HG03565 (cell line): Measurements from ENCODE around the gene ERC2.

Experiments
- ATAC-seq: cut with Tn5 transposase; IDR thresholded peaks from one replicate; pipeline ENCODE4 v1.9.1; 2021; ENCODE audit warnings: mild to moderate bottlenecking, moderate library complexity; ENCODE audit not compliant: unreplicated experiment

Gene ERC2

DNA sequence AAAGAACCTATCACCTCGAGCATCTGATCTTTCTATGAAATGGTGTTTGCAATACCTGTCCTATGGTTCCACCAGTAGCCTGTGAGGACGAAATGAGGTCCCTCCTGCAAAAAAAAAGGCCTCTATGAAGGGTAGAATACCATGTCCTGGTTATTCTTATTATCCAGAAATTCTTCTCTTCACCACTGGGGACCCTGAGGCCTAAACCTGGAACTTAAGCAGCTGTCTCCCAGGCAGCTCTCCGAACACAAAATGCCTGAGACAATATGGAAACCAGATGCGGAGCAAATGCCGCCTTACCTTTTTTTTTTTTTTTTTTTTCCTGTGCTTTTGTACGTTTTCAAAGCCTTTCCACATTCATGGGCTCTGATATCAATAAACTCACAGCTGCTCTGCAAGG is 919.1 kb downstream of the ERC2 start:
- no peak for ATAC-seq

DNA sequence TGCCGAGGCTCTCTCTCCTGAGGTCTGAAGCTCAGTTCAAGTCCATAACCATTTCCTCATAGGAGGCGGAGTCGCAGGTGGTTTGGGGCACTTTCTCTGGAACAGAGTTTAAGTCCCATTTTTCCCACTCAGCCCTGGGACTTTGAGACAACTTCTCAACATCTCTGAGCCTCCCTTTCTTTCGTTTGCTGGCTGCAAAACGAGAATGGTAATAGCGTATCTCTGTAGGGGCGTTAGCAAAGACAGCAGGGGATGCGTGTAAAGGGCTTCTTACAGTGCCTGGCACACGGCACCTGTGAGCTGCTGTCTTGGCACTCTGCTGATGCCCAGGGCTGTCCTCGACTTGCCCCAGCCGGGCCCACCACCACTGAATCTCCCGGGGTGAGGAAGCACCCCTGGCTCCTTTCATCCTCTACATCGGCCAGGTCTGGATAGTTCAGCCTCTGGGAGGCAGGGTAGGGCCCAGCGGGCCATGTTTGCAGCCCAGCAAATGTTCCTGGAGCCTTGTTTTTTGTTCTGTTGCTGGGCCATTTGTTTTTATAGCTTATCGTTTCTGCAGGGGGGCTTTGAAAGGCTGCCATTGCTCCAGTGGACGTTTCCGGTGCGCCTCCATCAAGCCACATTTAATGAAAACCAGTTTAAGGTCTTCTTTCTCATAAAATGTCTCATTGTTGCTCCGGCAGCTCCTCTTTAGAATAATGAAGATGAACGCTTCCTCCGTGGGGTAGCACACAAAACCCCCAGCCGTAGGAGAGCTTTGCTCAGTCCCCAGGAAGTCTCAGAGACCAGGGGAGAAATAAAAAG is 921.2 kb downstream of the ERC2 start:
- ATAC-seq, result no peak

DNA sequence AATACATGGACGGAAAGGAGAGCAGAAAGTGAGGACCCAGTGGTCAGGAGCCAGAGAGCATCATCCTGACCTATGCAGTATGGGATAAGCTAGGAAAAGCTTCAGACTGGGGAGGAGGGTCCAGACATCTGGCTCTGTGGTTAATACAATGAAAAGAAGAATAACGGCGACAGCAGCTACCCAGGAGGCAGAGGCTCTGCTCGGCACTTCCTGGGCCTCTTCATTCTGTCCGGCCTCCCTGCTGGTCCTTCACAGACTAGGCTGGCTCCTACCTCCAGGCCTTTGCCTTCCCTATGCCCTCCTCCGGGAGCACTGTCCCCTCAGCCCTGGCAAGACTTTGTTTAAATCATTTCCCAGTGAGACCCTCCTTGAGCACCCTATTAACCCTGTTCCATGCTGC is 922.3 kb downstream of the ERC2 start:
- no peak for ATAC-seq

DNA sequence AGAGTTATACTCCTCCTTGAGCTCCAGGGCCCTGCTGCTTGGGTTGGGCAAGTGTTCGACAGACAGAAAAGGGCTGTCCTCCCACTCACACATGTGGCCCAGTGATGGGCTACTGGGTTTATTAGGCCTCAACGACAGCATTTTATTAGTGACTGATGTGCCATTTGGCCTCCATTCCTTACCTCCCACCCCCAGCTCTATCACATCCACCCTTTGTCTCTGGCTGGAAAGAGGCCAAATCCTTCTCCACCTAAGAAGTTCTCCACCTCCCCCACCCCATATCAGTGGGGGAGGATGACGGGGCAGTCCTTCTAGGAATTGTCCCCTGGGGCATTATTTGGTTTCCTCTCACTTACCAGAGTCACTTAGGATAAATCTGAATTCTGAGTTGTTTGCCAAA is 924.0 kb downstream of the ERC2 start:
- ATAC-seq, result no peak

DNA sequence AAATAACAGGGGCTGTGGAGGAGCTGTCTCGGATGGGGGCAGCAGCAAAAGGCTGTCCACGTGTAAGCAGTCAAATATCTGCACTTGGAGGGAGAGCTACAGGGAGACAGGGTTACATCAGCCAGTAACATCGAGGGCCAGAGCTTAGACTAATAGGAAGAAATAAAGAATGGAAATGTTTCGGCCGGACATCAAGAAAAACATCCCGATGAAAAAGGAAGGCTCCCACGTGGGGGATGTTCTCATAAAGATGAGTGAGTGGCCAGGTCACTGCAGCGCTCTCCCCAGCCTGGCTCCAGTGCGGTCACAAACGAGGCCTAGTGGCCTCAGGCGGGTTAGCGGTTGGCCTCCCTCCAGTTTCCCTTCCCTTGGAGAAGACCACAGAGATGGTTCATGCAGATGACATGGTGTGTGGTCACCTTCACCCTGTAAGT is 925.1 kb downstream of the ERC2 start:
- ATAC-seq, result no peak

DNA sequence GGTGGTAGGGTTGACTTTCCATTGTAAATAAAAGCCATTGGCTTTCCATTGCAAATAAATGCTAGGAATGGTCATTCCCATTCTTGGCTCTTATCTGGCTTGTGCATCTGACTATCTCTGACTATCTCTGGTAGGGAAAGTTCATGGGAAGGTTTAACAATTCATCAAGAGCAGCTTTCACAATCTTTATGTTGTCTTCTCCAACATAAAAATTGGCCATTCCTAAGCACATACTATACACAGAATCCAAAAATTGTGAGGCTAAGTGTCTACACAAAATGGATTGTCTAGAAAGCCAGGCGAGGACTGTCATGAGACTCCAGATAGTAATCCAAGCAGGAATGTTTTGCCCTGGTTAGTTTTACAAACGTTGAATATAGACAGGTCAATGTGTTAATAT is 926.8 kb downstream of the ERC2 start:
- ATAC-seq, result no peak

DNA sequence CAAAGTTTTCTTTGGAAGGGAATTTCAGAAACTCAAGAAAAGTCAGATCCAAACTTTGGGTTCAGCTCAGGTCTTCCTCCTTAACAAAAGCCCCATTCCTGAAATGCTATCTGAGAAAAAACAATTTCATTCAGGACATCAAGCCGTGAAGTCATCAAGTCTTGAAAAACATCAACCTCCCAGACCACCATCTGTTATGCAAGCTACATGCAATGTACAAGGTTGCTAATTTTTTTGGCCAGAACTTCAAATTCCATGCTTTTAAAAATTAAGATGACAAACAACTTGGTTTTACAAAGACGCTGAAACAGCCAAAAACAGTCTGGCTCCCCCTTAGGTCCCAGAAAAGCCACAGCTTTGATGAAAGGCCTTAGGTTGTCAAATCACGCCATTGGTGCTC is 927.3 kb downstream of the ERC2 start:
- no peak for ATAC-seq

DNA sequence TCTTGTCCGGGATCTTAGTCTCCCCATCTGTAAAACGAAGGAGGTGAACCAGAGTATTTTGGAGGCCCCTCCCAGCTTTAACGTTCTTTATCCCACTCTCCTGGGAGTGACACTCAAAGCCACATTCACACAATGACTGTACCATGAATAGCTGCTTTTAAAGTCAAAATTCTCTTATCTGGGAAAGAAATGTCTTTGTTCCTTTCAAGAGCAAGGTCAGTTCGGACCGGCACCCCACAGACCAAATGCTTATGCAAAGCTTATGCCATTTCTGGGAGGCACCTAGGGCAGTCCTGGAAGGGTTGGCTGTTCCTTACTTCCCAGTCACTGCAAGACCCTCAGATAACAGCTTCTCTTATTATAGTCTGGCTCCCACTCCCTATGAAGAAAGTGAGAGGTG is 927.7 kb downstream of the ERC2 start:
- ATAC-seq, result no peak

DNA sequence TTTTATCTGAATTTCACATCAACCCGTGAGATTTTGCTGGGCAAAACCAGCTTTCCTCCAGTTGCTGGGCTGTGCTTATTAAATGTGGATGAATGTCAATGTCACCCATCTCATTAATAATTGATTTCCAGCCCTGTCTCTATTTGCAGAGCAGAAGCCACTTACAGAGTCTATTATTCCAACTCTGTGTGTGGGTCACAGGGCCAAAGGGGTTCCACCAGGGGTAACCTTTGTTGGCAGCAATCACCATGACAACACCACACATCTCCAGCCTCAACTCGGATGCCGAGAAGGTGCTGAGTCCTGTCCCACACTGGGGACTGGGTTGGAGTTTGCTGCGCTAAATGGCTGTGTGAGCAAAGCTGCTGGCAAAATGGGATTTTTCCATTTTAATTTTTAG is 930.1 kb downstream of the ERC2 start:
- no peak for ATAC-seq

DNA sequence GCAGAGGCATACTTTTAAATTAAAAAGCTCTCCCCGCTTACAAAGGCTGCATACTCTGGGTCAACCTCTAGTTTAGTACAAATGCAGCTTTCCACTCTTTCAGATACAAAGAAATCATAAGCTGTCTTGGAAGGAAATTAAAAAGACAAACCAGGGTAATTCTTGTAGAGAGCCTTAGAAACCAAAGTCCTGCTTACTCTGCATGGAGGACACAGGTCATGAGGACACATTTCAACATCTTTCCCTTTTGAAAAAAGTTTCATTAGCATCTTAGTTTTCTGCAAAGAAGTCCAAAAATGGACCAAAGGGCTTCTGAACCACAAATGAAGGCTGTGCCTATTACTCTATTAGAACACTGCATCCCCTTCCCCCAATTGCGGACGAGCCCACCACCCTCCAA is 930.7 kb downstream of the ERC2 start:
- ATAC-seq, result no peak

DNA sequence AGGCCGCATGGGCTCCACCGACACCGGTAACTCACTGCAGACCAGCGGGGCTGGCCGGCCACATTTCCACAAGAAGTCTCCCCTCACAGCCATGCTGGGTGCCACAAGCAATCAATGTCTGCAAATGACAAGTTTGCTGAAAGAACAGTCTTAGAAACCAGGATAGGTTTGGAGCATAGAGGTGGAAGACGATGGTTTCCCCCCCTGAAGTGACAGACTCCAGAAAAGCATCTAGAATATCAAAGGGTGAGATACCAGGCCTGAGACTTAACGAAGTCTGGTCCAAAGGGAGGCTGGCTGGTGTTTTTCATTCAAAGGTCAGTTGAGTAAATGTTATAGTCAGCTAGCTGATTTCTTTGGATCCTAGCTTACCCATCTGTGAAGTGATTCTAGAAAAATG is 931.1 kb downstream of the ERC2 start:
- ATAC-seq, result no peak

DNA sequence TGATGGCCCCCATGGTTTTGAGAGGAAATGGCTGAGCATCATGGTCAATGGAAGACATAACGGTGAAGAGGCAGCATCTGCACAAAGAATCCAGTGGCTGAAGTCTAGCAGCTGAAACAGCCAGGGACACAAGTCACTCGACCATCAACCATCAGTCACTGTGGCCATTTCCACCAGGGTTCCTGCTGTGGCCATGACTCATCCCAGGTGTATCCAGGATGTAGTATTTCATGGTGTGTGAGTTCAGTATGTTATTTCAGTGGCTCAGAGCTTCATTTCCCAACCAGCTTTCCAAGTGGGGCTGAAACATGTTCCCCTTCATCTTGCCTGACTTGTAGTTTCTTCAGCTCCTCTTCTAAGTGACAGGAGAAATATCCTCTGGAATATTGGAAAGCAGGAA is 933.4 kb downstream of the ERC2 start:
- ATAC-seq, result no peak

DNA sequence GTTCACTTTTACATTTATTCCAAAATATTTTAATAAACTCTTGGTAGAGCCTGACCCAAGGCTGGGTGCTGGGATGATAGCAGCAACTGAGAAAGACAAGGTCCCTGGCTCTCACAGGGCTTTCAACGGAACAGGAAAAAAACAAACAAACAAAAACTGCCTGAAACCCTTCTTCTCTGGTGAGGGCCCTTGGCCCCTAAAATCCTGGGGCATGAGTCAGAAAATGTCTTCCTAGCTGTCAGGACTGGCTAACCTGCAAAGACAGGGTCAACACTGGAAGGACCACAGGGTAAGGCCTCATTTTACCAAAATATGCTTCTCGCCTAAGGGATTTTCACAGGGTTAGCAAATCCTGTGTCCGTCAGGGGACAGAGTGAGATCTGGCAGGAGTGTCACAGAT is 935.5 kb downstream of the ERC2 start:
- ATAC-seq, result no peak

DNA sequence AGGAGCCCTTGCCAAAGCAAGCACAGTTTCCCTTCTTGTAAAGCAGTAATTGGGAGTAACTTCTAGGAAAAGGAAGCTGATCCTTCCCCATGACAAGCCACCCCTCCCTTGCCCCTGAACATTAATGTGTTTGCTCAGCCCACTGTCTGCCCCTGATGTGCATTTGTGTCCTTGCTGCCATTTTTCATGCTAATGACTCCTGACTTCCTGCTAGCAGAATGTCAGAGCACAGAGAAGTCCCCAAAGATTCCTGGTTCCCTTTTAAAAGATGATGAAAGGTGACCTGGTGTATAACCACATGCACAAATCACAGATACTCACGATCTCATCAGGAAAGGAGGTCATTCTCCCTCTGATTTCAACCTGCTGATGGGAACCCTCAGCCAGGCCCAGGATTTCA is 936.9 kb downstream of the ERC2 start:
- ATAC-seq, result no peak

DNA sequence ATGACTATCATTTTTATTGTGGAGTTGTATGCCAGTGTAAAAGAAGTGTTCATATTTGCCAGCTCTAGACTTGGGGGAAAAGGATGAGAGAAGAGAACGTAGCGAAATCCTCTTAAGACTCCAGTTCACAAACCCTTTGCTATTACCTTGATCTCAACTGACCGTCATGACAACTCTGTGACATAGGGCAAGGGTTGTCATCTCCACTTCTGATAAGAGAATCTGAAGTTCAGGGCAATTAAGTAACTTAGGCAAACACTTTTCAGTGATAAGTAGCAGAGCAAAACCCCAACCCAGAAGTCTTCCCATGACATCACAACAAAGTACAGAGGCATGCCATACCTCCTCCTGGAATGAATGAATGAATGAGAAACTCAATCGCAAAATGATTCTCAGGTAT is 940.9 kb downstream of the ERC2 start:
- no peak for ATAC-seq

DNA sequence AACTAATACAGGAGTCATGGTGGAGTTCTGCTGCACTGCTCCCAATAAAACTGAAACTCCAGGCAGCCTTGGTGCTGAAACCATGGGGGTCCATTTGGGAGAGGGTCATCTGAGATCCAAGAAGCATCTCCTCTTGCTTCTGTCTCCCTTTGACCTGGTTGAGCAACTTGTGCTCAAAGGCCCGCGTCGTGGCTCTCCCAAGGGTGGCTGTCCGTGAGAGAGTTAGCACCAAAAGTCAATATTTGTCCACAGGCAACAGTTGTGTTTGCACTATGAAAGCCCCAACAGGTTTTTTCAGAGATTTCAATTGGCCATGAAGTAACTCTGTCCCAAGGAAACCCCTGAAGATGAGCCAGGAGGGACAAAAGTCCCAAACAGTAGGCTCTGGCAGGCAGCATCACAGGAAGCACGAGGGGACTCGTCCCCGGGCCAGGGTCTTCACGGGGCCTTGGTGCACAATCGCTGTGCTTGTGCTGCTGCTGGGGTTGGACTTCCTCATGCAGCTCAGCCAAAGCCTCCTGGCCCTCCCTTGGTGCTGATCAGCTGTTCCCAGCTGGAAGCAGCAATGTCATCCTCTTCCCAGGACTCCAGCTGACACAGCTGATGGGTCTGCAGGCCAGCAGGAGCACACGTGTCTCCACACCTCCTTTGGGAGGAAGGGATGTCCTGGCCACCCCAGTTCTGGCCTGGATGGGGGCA is 941.8 kb downstream of the ERC2 start:
- no peak for ATAC-seq

DNA sequence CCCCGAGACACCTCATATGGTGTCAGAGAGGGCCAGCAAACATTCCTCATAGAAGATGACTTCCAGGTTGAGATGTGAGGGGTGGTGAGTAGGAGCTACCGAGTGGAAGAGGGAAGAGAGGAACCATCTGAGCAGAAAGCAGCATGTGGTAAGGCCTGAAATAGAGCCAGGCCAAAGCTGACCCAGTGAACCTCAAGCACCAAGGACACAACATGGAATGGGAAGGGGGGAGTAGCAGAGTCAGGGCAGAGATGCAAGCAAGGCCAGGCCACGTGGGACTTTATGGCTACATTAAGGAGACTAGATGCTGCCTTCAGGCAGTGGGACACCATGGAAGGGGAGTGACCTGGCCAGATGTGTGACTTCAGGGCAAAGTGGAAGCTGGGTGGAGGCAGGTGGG is 942.8 kb downstream of the ERC2 start:
- no peak for ATAC-seq

DNA sequence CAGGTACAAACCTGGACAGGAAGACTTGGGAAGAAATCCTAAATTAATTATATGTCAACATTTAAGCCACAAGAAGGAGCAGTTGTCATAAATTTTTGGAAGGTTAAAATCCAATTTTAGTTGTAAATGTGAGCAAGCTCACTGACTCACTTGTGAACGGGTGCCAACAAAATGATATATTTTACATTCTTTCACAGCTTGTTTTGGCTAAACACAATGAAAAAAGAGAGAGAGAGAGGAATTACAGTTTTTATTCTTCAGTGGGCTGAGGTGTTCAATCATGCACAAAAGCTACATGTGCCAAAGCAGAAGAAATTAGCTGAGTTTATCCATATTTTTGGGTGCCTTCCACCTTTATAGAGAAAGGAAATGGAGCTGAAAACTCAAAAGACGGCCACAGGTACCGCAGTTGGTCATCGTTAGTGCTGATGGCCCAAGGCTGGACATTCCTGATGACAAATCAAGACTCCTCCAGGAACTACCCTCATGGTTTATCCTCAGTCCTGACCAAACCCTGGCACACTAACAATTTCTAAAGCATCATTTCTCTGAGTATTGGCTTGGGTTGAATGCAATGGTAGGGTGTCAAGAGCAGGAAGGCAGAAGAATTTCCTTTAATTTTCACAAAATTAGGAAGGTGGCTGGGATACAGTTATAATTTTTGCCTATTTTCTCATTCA is 943.6 kb downstream of the ERC2 start:
- no peak for ATAC-seq

DNA sequence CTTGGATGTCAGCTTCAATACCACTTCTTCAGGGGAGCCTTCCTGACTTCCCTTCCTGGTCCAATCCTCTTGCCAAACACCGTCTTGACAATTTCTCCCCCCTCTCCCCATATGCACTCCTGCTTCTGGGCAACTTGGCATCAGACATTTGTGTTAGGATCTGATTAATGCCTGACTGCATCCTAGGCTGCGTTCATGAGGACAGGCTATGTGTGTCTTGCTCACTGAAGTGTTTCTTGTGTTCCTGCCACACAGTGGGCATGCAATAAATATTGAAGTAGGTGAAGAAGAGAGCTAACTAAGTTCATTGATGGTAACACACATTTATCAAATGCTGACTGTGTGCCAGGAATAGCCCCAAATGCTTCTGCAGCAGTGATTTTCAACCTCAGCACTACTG is 944.8 kb downstream of the ERC2 start:
- ATAC-seq, result no peak

DNA sequence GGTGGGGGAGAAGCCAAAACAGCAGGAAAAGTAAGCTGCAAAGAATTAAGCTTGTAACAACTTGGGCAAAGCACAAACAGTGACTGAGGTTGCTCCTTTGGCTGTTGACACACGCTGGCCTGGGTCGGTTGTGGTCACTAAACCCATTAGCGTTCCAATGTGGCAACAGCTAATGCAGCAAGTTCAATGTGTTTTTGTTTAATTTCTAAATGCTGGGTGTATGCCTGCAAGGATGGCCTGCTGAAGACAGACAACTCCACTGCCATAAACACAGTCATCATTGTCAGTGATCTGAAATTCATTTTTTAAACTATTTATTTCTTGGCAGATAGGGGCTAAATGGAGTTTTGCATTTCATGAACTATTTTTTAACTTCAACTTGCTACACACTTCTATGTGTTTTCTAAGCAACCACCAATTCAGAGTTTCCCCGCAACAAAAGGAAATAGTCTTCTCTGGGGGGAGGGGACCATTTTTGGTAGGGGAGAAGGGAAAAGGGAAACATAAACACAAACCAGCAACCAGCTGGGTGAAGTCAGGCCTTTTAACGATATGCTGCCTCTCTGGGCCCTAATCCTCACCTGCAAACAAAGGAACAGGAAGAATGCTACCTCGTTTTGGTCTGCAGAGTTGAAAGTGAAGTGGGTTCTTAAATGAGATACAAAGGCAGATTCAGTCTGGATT is 946.4 kb downstream of the ERC2 start:
- no peak for ATAC-seq

DNA sequence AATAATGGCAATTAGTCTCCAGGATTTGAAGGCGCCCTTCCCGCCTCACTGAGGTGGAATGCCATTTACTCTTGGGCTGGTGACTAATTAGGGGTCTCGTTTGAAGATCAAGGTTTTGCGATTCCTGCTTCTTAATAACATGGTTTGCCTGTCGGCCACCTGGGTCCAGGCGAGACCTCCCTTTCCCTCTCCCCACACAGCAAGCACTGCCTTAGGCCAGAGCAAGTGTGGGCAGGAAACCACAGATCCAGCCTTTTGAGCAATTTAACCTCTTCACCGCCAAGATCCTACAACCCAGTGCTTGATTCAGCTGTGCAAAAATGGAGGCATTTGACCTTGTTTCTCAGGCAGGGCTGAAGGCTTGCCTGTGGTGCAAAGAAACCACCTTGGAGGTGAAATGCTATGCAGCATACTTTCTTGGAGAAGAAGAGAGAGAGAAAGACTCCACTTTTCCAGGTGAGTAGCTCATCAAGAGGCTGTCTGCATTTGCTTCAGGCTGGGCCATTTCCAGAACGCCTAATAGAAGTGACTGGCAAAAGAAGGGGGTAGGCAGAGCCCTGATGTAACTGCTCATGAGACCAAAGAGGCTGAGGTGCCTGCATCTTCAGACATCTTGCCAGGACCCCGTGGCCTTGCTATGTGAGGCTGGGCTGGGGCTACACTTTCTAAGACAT is 947.1 kb downstream of the ERC2 start:
- no peak for ATAC-seq
